ENCODE measurements around the gene PDZD2. TPM values are rescaled to one million over a fixed set of nuclear protein-coding genes. Genes with fewer than 3 reads are reported as not detected.
"Not testable (repeated sequence)": the region's sequence is repeated elsewhere in the genome, so short reads cannot be mapped to it uniquely, and the experiment has no call there.

PDZD2 gene
- total RNA-seq, 1 donor from 2014 or later = 0.38 TPM

- Mint-ChIP-seq H3K27ac (no peak overlapping the region), H3K4me3 (no peak overlapping the region), H3K9me3 (no peaks in the 10 kb centered on the region), H3K4me1 (no peaks in the 10 kb centered on the region), H3K36me3 (ENCODE audit: low read depth) (peaks cover 68% of the 10 kb centered on the region), H3K27me3 (no peaks in the 10 kb centered on the region)
- ChIA-PET POLR2A (no interaction called here), CTCF (no interaction called here)
- TF ChIP-seq CTCF (IDR thresholded peaks at IDR 0.05) = no peak
- DNase-seq (no peak), ATAC-seq (ENCODE audit: low read depth) (no peak)
- intact Hi-C loops (cut with micrococcal nuclease) = no loop called here
Observed at GRCh38 chr5:32109236-32109635, 470.3 kb downstream of the PDZD2 start.

GRCh38 chr5:32110111-32110696 lies 471.3 kb downstream of the PDZD2 start:
- intact Hi-C loops (cut with micrococcal nuclease) = no loop called here
- no peaks in the 10 kb centered on the region for H3K4me1 Mint-ChIP-seq
- ChIA-PET CTCF (no interaction called here), POLR2A (no interaction called here)
- no peak overlapping the region for H3K4me3 Mint-ChIP-seq
- peaks cover 72% of the 10 kb centered on the region for H3K36me3 Mint-ChIP-seq (ENCODE audit: low read depth)
- H3K27ac Mint-ChIP-seq = no peak overlapping the region
- no peaks in the 10 kb centered on the region for H3K27me3 Mint-ChIP-seq
- ATAC-seq (ENCODE audit: low read depth) (no peak), DNase-seq (no peak)
- TF ChIP-seq CTCF (IDR thresholded peaks at IDR 0.05) = no peak
- H3K9me3 Mint-ChIP-seq = no peaks in the 10 kb centered on the region

GRCh38 chr5:32115985-32116384 lies 477.1 kb downstream of the PDZD2 start:
- ChIA-PET POLR2A (no interaction called here), CTCF (no interaction called here)
- Mint-ChIP-seq H3K4me1 (no peaks in the 10 kb centered on the region), H3K4me3 (no peak overlapping the region), H3K36me3 (ENCODE audit: low read depth) (peaks cover 72% of the 10 kb centered on the region), H3K9me3 (no peaks in the 10 kb centered on the region), H3K27ac (no peak overlapping the region), H3K27me3 (no peaks in the 10 kb centered on the region)
- intact Hi-C loops (cut with micrococcal nuclease) = no loop called here
- DNase-seq (no peak), ATAC-seq (ENCODE audit: low read depth) (no peak)
- no peak for TF ChIP-seq CTCF (IDR thresholded peaks at IDR 0.05)

GRCh38 chr5:32116574-32117313 lies 477.8 kb downstream of the PDZD2 start:
- Mint-ChIP-seq H3K27me3 (no peaks in the 10 kb centered on the region), H3K4me1 (no peaks in the 10 kb centered on the region), H3K27ac (no peak overlapping the region), H3K4me3 (no peak overlapping the region), H3K36me3 (ENCODE audit: low read depth) (peaks cover 72% of the 10 kb centered on the region), H3K9me3 (no peaks in the 10 kb centered on the region)
- DNase-seq (no peak), ATAC-seq (ENCODE audit: low read depth) (no peak)
- intact Hi-C loops (cut with micrococcal nuclease) = no loop called here
- CTCF ChIA-PET = no interaction called here
- POLR2A ChIA-PET = interaction anchor here (0.7 kb wide), 1 partner anchor 283 kb away, joined by 8 read pairs; no protein-coding TSS in a partner anchor
- no peak for TF ChIP-seq CTCF (IDR thresholded peaks at IDR 0.05)

GRCh38 chr5:32118922-32119321 lies 480.0 kb downstream of the PDZD2 start:
- CTCF ChIA-PET = not testable (repeated sequence)
- H3K36me3 Mint-ChIP-seq (ENCODE audit: low read depth) = peaks cover 78% of the 10 kb centered on the region

More at GRCh38 chr5:32118922-32119321, 480.0 kb downstream of the PDZD2 start:
- H3K27ac Mint-ChIP-seq; H3K4me1 Mint-ChIP-seq; H3K27me3 Mint-ChIP-seq; H3K9me3 Mint-ChIP-seq; POLR2A ChIA-PET; DNase-seq; ATAC-seq (ENCODE audit: low read depth); intact Hi-C loops (cut with micrococcal nuclease); H3K4me3 Mint-ChIP-seq: not testable (repeated sequence)

Data from activated B cell treated with CpG ODN at 0.5 μM for 24 hours (primary cell).